Measurements from ENCODE around the gene ZNF700. TPM values are rescaled to one million over a fixed set of nuclear protein-coding genes. Genes with fewer than 3 reads are reported as not detected.

The ZNF700 gene
- total RNA-seq, 4 donors from 2014 or later = 11.9 to 19.3 (median 16.4) TPM

DNA sequence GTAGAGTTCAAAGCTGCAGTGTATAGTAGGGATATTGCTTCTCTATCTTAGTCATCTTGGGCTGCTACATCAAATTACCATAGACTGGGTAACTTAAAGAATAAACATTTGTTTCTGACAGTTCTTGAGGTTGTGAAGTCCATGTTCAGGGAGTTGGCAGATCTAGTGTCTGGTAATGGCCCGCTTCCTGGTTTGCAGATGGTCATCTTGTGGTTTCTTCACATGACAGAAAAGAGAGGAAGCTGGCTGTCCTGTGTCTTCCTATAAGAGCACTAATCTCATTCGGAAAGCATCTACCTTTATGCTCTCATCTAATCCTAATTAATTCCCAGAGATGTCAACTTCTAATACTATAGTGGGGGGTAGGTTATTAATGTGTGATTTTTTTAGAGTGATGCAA is 46.1 kb downstream of the ZNF700 start:
- TF ChIP-seq POLR2A (IDR thresholded peaks at IDR 0.05) = no peak
- TF ChIP-seq, protein P1, sequence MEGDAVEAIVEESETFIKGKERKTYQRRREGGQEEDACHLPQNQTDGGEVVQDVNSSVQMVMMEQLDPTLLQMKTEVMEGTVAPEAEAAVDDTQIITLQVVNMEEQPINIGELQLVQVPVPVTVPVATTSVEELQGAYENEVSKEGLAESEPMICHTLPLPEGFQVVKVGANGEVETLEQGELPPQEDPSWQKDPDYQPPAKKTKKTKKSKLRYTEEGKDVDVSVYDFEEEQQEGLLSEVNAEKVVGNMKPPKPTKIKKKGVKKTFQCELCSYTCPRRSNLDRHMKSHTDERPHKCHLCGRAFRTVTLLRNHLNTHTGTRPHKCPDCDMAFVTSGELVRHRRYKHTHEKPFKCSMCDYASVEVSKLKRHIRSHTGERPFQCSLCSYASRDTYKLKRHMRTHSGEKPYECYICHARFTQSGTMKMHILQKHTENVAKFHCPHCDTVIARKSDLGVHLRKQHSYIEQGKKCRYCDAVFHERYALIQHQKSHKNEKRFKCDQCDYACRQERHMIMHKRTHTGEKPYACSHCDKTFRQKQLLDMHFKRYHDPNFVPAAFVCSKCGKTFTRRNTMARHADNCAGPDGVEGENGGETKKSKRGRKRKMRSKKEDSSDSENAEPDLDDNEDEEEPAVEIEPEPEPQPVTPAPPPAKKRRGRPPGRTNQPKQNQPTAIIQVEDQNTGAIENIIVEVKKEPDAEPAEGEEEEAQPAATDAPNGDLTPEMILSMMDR (IDR thresholded peaks at IDR 0.05) = no peak
- H3K4me3 ChIP-seq (ENCODE audit: low read depth, poor library complexity, severe bottlenecking) = no peak overlapping the region
- DNase-seq (ENCODE audit: low spot score in 2 of 2) = no peak
- 84 to 86% methylated on average over 2 of the region's 2 CpGs for WGBS, 2 donors
- intact Hi-C loops (cut with DNase I; ENCODE audit: low total_unique reads) = no loop called here

DNA sequence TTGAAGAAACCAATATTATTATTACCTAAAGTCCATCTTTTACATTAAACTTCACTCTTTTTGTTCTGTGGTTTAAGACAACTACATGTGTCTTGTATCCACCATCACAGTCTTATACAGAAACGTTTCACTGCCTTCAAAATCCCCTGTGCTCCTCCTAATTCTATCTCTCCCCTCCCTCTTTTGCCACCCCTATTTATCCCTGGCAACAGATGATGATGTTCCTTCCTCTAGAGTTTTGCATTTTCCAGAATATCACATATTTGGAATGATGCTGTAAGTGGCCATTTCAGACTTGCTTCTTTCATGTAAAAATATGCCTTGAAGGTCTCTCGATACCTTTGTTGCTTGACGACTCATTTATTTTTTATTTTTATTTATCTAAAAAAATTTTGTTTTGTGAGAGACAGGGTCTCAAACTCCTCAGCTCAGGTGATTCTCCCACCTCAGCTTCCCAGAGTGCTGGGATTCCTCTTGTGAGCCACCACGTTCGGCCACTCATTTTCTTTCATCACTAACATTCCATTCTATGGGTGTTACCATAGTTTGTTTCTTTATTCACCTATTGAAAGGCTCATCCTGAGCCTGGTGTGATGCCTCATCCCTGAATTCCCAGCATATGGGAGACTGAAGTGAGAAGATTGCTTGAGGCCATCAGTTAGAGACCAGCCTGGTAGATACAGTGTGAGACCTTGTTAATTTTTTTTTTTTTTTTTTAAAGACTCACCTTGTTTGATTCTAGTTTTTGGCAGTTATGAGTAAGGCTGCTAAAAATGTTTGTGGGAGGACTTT is 48.3 kb downstream of the ZNF700 start:
- WGBS, 2 donors = 79 to 86% methylated on average over 5 of the region's 5 CpGs
- H3K4me3 ChIP-seq (ENCODE audit: low read depth, poor library complexity, severe bottlenecking) = no peak overlapping the region
- intact Hi-C loops (cut with DNase I; ENCODE audit: low total_unique reads) = no loop called here
- no peak for TF ChIP-seq POLR2A (IDR thresholded peaks at IDR 0.05)
- TF ChIP-seq, protein P1 (IDR thresholded peaks at IDR 0.05) = no peak
- no peak for DNase-seq (ENCODE audit: low spot score in 2 of 2)

DNA sequence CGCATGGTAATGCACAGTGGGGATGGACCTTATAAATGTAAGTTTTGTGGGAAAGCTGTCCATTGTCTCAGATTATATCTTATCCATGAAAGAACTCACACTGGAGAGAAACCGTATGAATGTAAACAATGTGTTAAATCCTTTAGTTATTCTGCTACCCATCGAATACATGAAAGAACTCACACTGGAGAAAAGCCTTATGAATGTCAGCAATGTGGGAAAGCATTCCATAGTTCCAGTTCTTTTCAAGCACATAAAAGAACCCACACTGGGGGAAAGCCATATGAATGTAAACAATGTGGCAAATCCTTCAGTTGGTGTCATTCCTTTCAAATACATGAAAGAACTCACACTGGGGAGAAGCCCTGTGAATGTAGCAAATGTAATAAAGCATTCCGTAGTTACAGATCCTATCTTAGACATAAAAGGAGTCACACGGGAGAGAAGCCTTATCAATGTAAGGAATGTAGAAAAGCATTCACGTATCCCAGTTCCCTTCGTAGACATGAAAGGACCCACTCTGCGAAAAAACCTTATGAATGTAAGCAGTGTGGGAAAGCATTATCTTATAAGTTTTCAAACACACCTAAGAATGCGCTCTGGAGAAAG is 53.7 kb downstream of the ZNF700 start:
- intact Hi-C loops (cut with DNase I; ENCODE audit: low total_unique reads) = no loop called here
- WGBS, 2 donors = 94 to 96% methylated on average over 9 of the region's 9 CpGs
- DNase-seq (ENCODE audit: low spot score in 2 of 2) = no peak
- no peak for TF ChIP-seq POLR2A (IDR thresholded peaks at IDR 0.05)
- TF ChIP-seq, protein P1 (IDR thresholded peaks at IDR 0.05) = no peak
- H3K4me3 ChIP-seq (ENCODE audit: low read depth, poor library complexity, severe bottlenecking) = no peak overlapping the region

- no peak for TF ChIP-seq POLR2A (IDR thresholded peaks at IDR 0.05)
- TF ChIP-seq, protein P1 (IDR thresholded peaks at IDR 0.05) = no peak
- no peak overlapping the region for H3K4me3 ChIP-seq (ENCODE audit: low read depth, poor library complexity, severe bottlenecking)
- no peak for DNase-seq (ENCODE audit: low spot score in 2 of 2)
- 89% methylated on average over 4 of the region's 4 CpGs for WGBS, 2 donors
- intact Hi-C loops (cut with DNase I; ENCODE audit: low total_unique reads) = no loop called here
These were observed 54.6 kb downstream of the ZNF700 start for GRCh38 chr19:11979527-11979926.

- DNase-seq (ENCODE audit: low spot score in 2 of 2) = no peak
- 81 to 83% methylated on average over 4 of the region's 4 CpGs for WGBS, 2 donors
- no peak overlapping the region for H3K4me3 ChIP-seq (ENCODE audit: low read depth, poor library complexity, severe bottlenecking)
- no peak for TF ChIP-seq POLR2A (IDR thresholded peaks at IDR 0.05)
- TF ChIP-seq, protein P1 (IDR thresholded peaks at IDR 0.05) = no peak
- intact Hi-C loops (cut with DNase I; ENCODE audit: low total_unique reads) = no loop called here
These were observed 57.6 kb downstream of the ZNF700 start for GRCh38 chr19:11982526-11982925.
